SK-N-SH treated with all-trans-retinoic acid at 6 μM for 48 hours (cell line): ENCODE results near the gene MYO5B.

Source experiments
- CSDC2 ChIP-seq: fragments of 250-450 bp; sonication (Bioruptor Pico); IDR thresholded peaks from 2 replicates; pipeline ENCODE4 v1.5.0; 2020; ENCODE audit warnings: mild to moderate bottlenecking, moderate library complexity
- PATZ1 ChIP-seq: fragments of 250-450 bp; sonication (Bioruptor Pico); IDR thresholded peaks from 2 replicates; pipeline ENCODE4 v1.8.0; 2020; ENCODE audit warnings: mild to moderate bottlenecking, moderate library complexity, borderline replicate concordance
- POU6F1 ChIP-seq: fragments of 250-450 bp; sonication (Bioruptor Pico); IDR thresholded peaks from 2 replicates; pipeline ENCODE4 v1.8.0; 2021; ENCODE audit warnings: low read depth, mild to moderate bottlenecking, moderate library complexity, borderline replicate concordance
- RARB ChIP-seq: fragments of 250-450 bp; sonication (Bioruptor Pico); IDR thresholded peaks from 2 replicates; pipeline ENCODE4 v1.8.0; 2021; ENCODE audit warnings: mild to moderate bottlenecking, moderate library complexity

GRCh38 chr18:49848115-49848514, 346.8 kb downstream of the MYO5B start:
- TF ChIP-seq CSDC2 (CRISPR knock-in tag) (no peak), RARB (CRISPR knock-in tag) (no peak), PATZ1 (CRISPR knock-in tag) (no peak), POU6F1 (CRISPR knock-in tag) (no peak)
